HepG2 (cell line): ENCODE measurements around the gene RNU5B-1. TPM values are rescaled to one million over a fixed set of nuclear protein-coding genes. Genes with fewer than 3 reads are reported as not detected.

Experiments
- ATAC-seq: fragments of 200-7000 bp; cut with Tn5 transposase; 3 replicates; pipeline ENCODE4 v1.9.1; 2020; ENCODE audit warnings: mild to moderate bottlenecking, moderate library complexity
- BruUV-seq: library from RNA; stranded (reverse); fragments of 400-500 nt; replicated peaks from 2 replicates; lab custom pipeline; 2021; lab: Mats Ljungman, UMichigan
- CTCF ChIA-PET: fragments of 300-600 bp; formaldehyde crosslinking; extraction: SDS; loops from one replicate; lab custom pipeline; 2021; ENCODE audit warnings: low total read pairs, inconsistent platforms, low intra/inter-chr PET ratio; lab: Yijun Ruan, JAX
- POLR2A ChIA-PET: fragments of 350-600 bp; sonication (Branson Sonifier 250); formaldehyde crosslinking; loops from one replicate; lab custom pipeline; 2020; ENCODE audit warnings: antibody characterized with exemption, inconsistent platforms; lab: Yijun Ruan, JAX
- DNase-seq: peaks from one replicate; pipeline ENCODE4 v3.0.0-alpha.2; 2015; ENCODE audit warnings: low spot score
- FAIRE-seq: peaks from 3 replicates; lab custom pipeline; 2011; peaks lifted over from hg19 to GRCh38; lab: Jason Lieb, UNC
- H2AFZ ChIP-seq: one replicate; pipeline ENCODE4 v1.6.1; 2011; ENCODE audit warnings: low read length, inconsistent platforms
- H3K27ac ChIP-seq: fragments of 300-600 bp; 3 replicates; pipeline ENCODE4 v1.8.0; 2011; ENCODE audit warnings: mixed run types, mild to moderate bottlenecking, mixed read lengths, low read length, inconsistent platforms; ENCODE audit not compliant: insufficient read depth; ENCODE audit errors: extremely low read length
- H3K27me3 ChIP-seq, 2 experiments: fragments of 200-600 bp in 1 of 2; 2 replicates in 1 of 2; 3 replicates in 1 of 2; pipeline versions ENCODE4 v1.6.0 to v1.8.0; 2011; ENCODE audit warnings: low read length in 2 of 2, mild to moderate bottlenecking in 2 of 2, moderate library complexity in 2 of 2, inconsistent platforms in 1 of 2; ENCODE audit not compliant: insufficient read depth in 2 of 2, control insufficient read depth in 1 of 2
- H3K36me3 ChIP-seq, 2 experiments: fragments of 200-600 bp in 1 of 2; replicated peaks in 1 of 2; 2 replicates in 1 of 2; 3 replicates in 1 of 2; pipeline versions ENCODE4 v1.5.1 to v1.8.0; 2011; ENCODE audit warnings: low read length in 2 of 2, inconsistent platforms in 1 of 2; ENCODE audit not compliant: insufficient read depth in 2 of 2, control insufficient read depth in 1 of 2
- H3K4me1 ChIP-seq: 2 replicates; pipeline ENCODE4 v1.5.1; 2012; ENCODE audit warnings: low read length, inconsistent platforms; ENCODE audit not compliant: insufficient read depth
- H3K4me2 ChIP-seq: 2 replicates; pipeline ENCODE4 v1.6.0; 2011; ENCODE audit warnings: low read depth, low read length, inconsistent platforms
- H3K4me3 ChIP-seq, 3 experiments: fragments of 200-600 bp in 1 of 3; sonication (generic), shearing (Covaris generic) in 1 of 3; replicated peaks in 1 of 3; 2 replicates each; pipeline ENCODE4 v1.5.1; 2011 to 2016; ENCODE audit warnings: low read length in 3 of 3, inconsistent platforms in 2 of 3, low read depth in 2 of 3, mild to moderate bottlenecking in 2 of 3, control low read depth in 1 of 3, mixed read lengths in 1 of 3; ENCODE audit not compliant: insufficient read depth in 1 of 3
- H3K79me2 ChIP-seq: one replicate; pipeline ENCODE4 v1.6.1; 2011; ENCODE audit warnings: low read length, inconsistent platforms; ENCODE audit not compliant: insufficient read depth
- H3K9ac ChIP-seq: 2 replicates; pipeline ENCODE4 v1.6.0; 2011; ENCODE audit warnings: mild to moderate bottlenecking, low read depth, low read length, inconsistent platforms; ENCODE audit not compliant: insufficient read depth
- H3K9me3 ChIP-seq: 2 replicates; pipeline ENCODE4 v1.5.1; 2012; ENCODE audit warnings: mild to moderate bottlenecking, low read length
- H4K20me1 ChIP-seq: 2 replicates; pipeline ENCODE4 v1.6.0; 2011; ENCODE audit warnings: inconsistent platforms, mild to moderate bottlenecking, low read length, moderate library complexity; ENCODE audit not compliant: insufficient read depth
- CHD4 ChIP-seq: fragments of 200-600 bp; sonication (generic); IDR thresholded peaks from 2 replicates; pipeline ENCODE4 v1.7.0; 2017; ENCODE audit warnings: mild to moderate bottlenecking, low read length, borderline replicate concordance
- FOXA1 ChIP-seq, 2 experiments: fragments of 450-650 bp in 1 of 2; sonication (generic) in 1 of 2; formaldehyde crosslinking in 1 of 2; IDR thresholded peaks; 2 replicates each; pipeline versions ENCODE4 v1.4.0 to v1.6.1; 2016 to 2020; ENCODE audit warnings: missing genetic modification reagents in 1 of 2
- FOXP1 ChIP-seq, 2 experiments: fragments of 450-650 bp in 1 of 2; IDR thresholded peaks; 2 replicates each; pipeline ENCODE4 v1.6.1; 2017 to 2018; ENCODE audit warnings: antibody characterized with exemption in 1 of 2
- HOXA5 ChIP-seq: sonication (generic); formaldehyde crosslinking; IDR thresholded peaks from 2 replicates; pipeline ENCODE4 v1.4.0; 2020; ENCODE audit warnings: missing genetic modification reagents
- ISL2 ChIP-seq: sonication (generic); formaldehyde crosslinking; IDR thresholded peaks from 2 replicates; pipeline ENCODE4 v1.5.0; 2020; ENCODE audit warnings: missing genetic modification reagents
- MIXL1 ChIP-seq: IDR thresholded peaks from 2 replicates; pipeline ENCODE4 v1.6.1; 2016
- MLX ChIP-seq: IDR thresholded peaks from 2 replicates; pipeline ENCODE4 v1.6.1; 2016
- PAX8 ChIP-seq: sonication (generic); formaldehyde crosslinking; IDR thresholded peaks from 2 replicates; pipeline ENCODE4 v1.8.0; 2022; ENCODE audit warnings: mild to moderate bottlenecking, missing genetic modification reagents, borderline replicate concordance
- POGZ ChIP-seq: sonication (generic); formaldehyde crosslinking; IDR thresholded peaks from 2 replicates; pipeline ENCODE4 v1.4.0; 2020; ENCODE audit warnings: mild to moderate bottlenecking, missing genetic modification reagents
- RBFOX2 ChIP-seq: fragments of 200-400 bp; formaldehyde crosslinking; IDR thresholded peaks from 2 replicates; pipeline ENCODE4 v1.6.1; 2017; ENCODE audit warnings: low read depth, mild to moderate bottlenecking, low read length
- SMC3 ChIP-seq: IDR thresholded peaks from 2 replicates; pipeline ENCODE4 v1.6.1; 2011; ENCODE audit warnings: low read length, improper control_type of control experiment
- ZBTB42 ChIP-seq: sonication (generic); formaldehyde crosslinking; IDR thresholded peaks from 2 replicates; pipeline ENCODE4 v1.5.0; 2020; ENCODE audit warnings: mild to moderate bottlenecking, missing genetic modification reagents
- ZKSCAN5 ChIP-seq: sonication (generic); formaldehyde crosslinking; IDR thresholded peaks from 2 replicates; pipeline ENCODE4 v1.5.1; 2020; ENCODE audit warnings: mild to moderate bottlenecking, missing genetic modification reagents
- ZNF20 ChIP-seq: sonication (generic); formaldehyde crosslinking; IDR thresholded peaks from 2 replicates; pipeline ENCODE4 v1.4.0; 2020; ENCODE audit warnings: mild to moderate bottlenecking, moderate library complexity, missing genetic modification reagents
- ZNF556 ChIP-seq: sonication (generic); formaldehyde crosslinking; IDR thresholded peaks from 2 replicates; pipeline ENCODE4 v1.4.0; 2020; ENCODE audit warnings: mild to moderate bottlenecking, missing genetic modification reagents, borderline replicate concordance
- ZNF558 ChIP-seq: sonication (generic); formaldehyde crosslinking; IDR thresholded peaks from 2 replicates; pipeline ENCODE4 v1.9.0; 2022; ENCODE audit warnings: mild to moderate bottlenecking, missing genetic modification reagents, borderline replicate concordance
- ZNF614 ChIP-seq: IDR thresholded peaks from 2 replicates; pipeline ENCODE4 v1.6.1; 2018; ENCODE audit warnings: missing biosample characterization, missing genetic modification reagents, inconsistent platforms, borderline replicate concordance
- ZNF891 ChIP-seq: sonication (generic); formaldehyde crosslinking; IDR thresholded peaks from 2 replicates; pipeline ENCODE4 v1.5.0; 2020; ENCODE audit warnings: mild to moderate bottlenecking, missing genetic modification reagents
- WGBS: methylation state at CpG from one replicate; pipeline ENCODE4 v1.1.6; 2017; ENCODE audit warnings: low lambda C conversion rate; 5-methylcytosine and 5-hydroxymethylcytosine counted together
- in situ Hi-C: cut with HindIII; loops from 2 replicates; pipeline ENCODE4 v1.10.0; 2017; ENCODE audit warnings: low pct_unique_long_range_greater_than_20kb; ENCODE audit not compliant: extremely low pct_ligation_motif_present
- intact Hi-C: fragments of 100-400 bp; cut with micrococcal nuclease; formaldehyde crosslinking; loops from one replicate; pipeline ENCODE4 v1.10.0; 2022; ENCODE audit not compliant: unreplicated experiment
- polyA plus RNA-seq, 8 experiments: library from polyadenylated mRNA; depleted of rRNA in 3 of 8; stranded (reverse) in 7 of 8; unstranded in 1 of 8; fragments of >200 nt; fragmentation: Illumina TruSeq in 4 of 8; extraction: Trizol in 4 of 8; gene quantifications; 2 replicates each; pipeline versions ENCODE4 v1.2.1 to v1.2.3, GENCODE V29; 2011 to 2016; ENCODE audit warnings: low read depth in 4 of 8, missing spikeins in 1 of 8, mixed read lengths in 1 of 8; ENCODE audit not compliant: insufficient read depth in 1 of 8
- total RNA-seq, 5 experiments: library from RNA; depleted of rRNA; stranded (reverse); fragments of >200 nt; fragmentation: Illumina TruSeq; extraction: Trizol; gene quantifications; 2 replicates each; pipeline ENCODE4 v1.2.3, GENCODE V29; 2016; ENCODE audit warnings: low read depth in 1 of 5

RNU5B-1 gene
- total and polyA plus RNA-seq, 2 of the 13 experiments (the other 11 are each of a cell fraction or from before 2014, with no cell fraction given) = 1,646 TPM; not detected in 1

DNA sequence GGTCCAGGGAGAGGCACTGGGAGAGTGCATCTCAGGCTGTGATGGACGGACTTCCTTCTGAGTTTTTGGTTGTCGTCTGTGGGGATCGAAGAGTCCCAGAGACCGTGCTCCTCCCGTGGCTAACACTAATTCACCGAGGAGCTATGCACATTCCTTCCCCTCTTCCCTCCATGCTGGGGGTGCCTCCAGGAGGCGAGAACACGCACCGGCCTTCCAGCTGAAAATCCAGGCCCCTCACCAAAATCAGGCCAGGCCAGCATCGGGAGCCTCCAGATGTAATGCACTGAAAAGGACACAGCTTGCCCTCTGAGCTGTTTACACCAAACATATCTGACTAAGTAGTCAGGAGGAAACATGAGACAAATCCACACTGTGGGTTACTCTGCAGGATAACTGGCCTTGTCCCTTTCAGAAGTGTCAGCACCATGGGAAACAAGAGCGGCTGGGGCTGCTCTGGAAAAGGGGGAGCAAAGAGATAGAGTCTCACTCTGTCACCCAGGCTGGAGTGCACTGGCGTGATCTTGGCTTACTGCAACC is 5.5 kb downstream of the RNU5B-1 start:
- FAIRE-seq = peak; percentile 26
- ChIA-PET POLR2A (interaction anchor here (0.9 to 2.7 kb wide), 2 partner anchors 10 to 75 kb away, joined by 3 to 9 read pairs; no protein-coding TSS in a partner anchor), CTCF (no interaction called here)
- Histone ChIP-seq H3K79me2 (no peaks in the 10 kb centered on the region), H3K9me3 (no peaks in the 10 kb centered on the region), H3K4me1 (peaks cover 62% of the 10 kb centered on the region), H3K27me3 (no peaks in the 10 kb centered on the region; a peak in 1 of 5 replicates), H4K20me1 (no peaks in the 10 kb centered on the region), H3K4me2 (peak overlapping the region; percentile 56), H2AFZ (no peak overlapping the region), H3K4me3 (peak overlapping the region in 1 of 3 experiments; percentile 21; a peak in 1 of 6 replicates), H3K9ac (0 out of 2 replicates have a peak overlapping the region, but pooled peaks have one; percentile 10), H3K36me3 (no peaks in the 10 kb centered on the region), H3K27ac (no peak overlapping the region)
- ATAC-seq = peak; percentile 42
- no peak for TF ChIP-seq SMC3
- TF ChIP-seq ZNF558 (CRISPR knock-in tag) = no peak
- no peak for TF ChIP-seq ZNF20
- TF ChIP-seq POGZ = no peak
- no peak for TF ChIP-seq FOXP1 (IDR thresholded peaks at IDR 0.05)
- 0 out of 2 replicates have a peak, but pooled peaks have one; percentile 24 for TF ChIP-seq FOXP1 (CRISPR knock-in tag; IDR thresholded peaks at IDR 0.05)
- TF ChIP-seq FOXA1 (IDR thresholded peaks at IDR 0.05) = no peak
- peak; percentile 32; the same call in 1 of the 2 replicates for TF ChIP-seq FOXA1 (CRISPR knock-in tag; IDR thresholded peaks at IDR 0.05)
- 0 out of 2 replicates have a peak, but pooled peaks have one; percentile 48 for TF ChIP-seq ZNF891 (CRISPR knock-in tag)
- no peak for TF ChIP-seq ISL2 (CRISPR knock-in tag)
- TF ChIP-seq ZKSCAN5 (CRISPR knock-in tag) = no peak
- TF ChIP-seq CHD4 = no peak
- no peak for TF ChIP-seq HOXA5 (CRISPR knock-in tag)
- TF ChIP-seq RBFOX2 = no peak
- TF ChIP-seq ZNF556 (CRISPR knock-in tag) = no peak
- no peak for TF ChIP-seq MIXL1 (CRISPR knock-in tag)
- no peak for TF ChIP-seq ZNF614 (CRISPR knock-in tag)
- TF ChIP-seq MLX (CRISPR knock-in tag) = no peak
- no peak for TF ChIP-seq ZBTB42 (CRISPR knock-in tag)
- TF ChIP-seq PAX8 = no peak
- BruUV-seq = no TSS peak
- intact Hi-C loops = no loop called here
- no peak for DNase-seq
- 0% methylated on average over 3 of the region's 12 CpGs for WGBS
- in situ Hi-C loops = no loop called here
